GM23248 (cell line): ENCODE results near the gene C6orf62.

Experiments
- EZH2 ChIP-seq: fragments of 200-600 bp; sonication (generic); IDR thresholded peaks from 2 replicates; pipeline ENCODE4 v1.6.1; 2018; ENCODE audit warnings: antibody characterized with exemption, mild to moderate bottlenecking; ENCODE audit not compliant: insufficient read depth, poor library complexity, severe bottlenecking
- EZH2phosphoT487 ChIP-seq: fragments of 200-600 bp; sonication (generic); IDR thresholded peaks from 2 replicates; pipeline ENCODE4 v1.6.1; 2018; ENCODE audit warnings: antibody characterized with exemption, moderate library complexity, mild to moderate bottlenecking, low read depth; ENCODE audit not compliant: insufficient read depth

DNA sequence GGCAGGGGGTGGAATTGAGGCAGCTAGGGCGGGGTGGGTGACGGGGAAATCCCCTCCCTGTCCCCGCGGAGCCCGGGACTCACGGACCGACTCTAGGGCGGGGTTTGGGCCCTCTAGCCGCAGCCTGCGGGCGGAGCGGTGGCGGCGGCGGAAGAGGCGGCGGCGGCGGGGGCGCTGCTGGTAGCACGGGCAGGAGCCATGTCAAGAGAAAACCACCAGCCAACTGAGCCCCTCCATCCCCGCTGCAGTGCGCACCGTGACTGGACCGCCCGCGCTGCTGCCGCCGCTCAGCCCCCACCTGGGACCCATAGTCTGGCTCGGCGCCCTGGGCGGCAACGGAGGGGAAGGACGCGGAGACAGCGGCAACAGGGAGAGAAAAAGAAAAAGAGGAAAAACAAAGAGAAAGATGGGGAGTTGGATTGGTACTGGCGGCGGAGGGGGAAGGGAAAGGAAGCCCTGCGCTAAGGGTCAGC is 1.2 kb upstream of the C6orf62 start:
- TF ChIP-seq EZH2phosphoT487 (no peak), EZH2 (no peak)
